ENCODE measurements around the gene BNIP5.

DNA sequence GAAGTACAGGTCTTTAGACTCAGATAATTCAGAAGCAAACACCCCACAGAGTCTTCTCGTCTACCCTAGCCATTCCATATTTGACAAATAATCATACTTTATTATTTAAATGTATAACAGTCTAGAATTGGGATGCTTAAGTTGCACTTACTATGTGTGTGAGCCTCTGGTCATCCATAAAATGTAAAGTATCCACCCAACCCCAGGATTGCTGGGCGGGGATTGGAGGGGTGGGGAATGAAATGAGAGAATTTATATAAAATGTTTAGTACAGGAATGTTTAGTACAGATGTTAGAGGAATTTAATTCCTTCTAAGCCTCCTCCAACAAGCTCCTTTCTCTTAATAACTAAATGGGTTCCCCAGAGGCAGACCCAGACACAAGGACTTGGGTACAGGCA is 16.9 kb downstream of the BNIP5 start:
- TF ChIP-seq, protein P1, sequence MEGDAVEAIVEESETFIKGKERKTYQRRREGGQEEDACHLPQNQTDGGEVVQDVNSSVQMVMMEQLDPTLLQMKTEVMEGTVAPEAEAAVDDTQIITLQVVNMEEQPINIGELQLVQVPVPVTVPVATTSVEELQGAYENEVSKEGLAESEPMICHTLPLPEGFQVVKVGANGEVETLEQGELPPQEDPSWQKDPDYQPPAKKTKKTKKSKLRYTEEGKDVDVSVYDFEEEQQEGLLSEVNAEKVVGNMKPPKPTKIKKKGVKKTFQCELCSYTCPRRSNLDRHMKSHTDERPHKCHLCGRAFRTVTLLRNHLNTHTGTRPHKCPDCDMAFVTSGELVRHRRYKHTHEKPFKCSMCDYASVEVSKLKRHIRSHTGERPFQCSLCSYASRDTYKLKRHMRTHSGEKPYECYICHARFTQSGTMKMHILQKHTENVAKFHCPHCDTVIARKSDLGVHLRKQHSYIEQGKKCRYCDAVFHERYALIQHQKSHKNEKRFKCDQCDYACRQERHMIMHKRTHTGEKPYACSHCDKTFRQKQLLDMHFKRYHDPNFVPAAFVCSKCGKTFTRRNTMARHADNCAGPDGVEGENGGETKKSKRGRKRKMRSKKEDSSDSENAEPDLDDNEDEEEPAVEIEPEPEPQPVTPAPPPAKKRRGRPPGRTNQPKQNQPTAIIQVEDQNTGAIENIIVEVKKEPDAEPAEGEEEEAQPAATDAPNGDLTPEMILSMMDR (IDR thresholded peaks at IDR 0.05; ENCODE audit: low read depth, low read length) = no peak
- TF ChIP-seq EZH2phosphoT487 (IDR thresholded peaks at IDR 0.05; ENCODE audit: low read depth) = no peak
